Measurements from ENCODE around the gene UPF1.

Gene UPF1

DNA sequence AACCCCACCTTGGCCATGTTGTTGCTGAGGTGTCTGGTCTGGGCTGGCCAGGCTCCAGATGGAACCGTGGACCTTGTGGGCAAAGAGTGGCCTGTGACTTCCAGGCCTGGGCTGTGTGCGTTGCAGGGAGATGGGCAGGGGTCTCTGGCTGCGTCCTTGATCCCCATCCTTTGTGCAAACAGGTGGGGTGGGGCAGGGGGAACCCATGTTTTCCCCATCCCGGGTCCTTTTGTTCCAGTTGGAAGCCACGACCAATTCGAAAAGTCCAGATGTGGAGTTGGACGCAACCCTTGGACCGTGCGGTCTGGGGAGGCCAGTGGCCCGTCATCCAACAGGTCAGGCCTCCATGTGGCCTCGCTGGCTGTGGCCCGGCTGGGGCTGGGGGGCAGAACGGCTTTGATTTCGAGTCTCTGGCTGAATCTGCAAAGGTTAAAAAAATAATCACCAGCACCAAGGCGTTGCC lies 27.6 kb upstream of the UPF1 start (continued):
- TF ChIP-seq, protein P1, sequence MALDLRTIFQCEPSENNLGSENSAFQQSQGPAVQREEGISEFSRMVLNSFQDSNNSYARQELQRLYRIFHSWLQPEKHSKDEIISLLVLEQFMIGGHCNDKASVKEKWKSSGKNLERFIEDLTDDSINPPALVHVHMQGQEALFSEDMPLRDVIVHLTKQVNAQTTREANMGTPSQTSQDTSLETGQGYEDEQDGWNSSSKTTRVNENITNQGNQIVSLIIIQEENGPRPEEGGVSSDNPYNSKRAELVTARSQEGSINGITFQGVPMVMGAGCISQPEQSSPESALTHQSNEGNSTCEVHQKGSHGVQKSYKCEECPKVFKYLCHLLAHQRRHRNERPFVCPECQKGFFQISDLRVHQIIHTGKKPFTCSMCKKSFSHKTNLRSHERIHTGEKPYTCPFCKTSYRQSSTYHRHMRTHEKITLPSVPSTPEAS (tag by site-specific recombination; IDR thresholded peaks at IDR 0.05): no peak
- TF ChIP-seq, protein P2, sequence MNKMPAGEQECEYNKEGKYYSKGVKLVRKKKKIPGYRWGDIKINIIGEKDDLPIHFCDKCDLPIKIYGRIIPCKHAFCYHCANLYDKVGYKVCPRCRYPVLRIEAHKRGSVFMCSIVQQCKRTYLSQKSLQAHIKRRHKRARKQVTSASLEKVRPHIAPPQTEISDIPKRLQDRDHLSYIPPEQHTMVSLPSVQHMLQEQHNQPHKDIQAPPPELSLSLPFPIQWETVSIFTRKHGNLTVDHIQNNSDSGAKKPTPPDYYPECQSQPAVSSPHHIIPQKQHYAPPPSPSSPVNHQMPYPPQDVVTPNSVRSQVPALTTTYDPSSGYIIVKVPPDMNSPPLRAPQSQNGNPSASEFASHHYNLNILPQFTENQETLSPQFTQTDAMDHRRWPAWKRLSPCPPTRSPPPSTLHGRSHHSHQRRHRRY (tag by site-specific recombination; IDR thresholded peaks at IDR 0.05): no peak
- TF ChIP-seq ZNF561 (tag by site-specific recombination; IDR thresholded peaks at IDR 0.05; ENCODE audit: borderline replicate concordance): no peak
- TF ChIP-seq ZFHX2 (tag by site-specific recombination; conservative IDR thresholded peaks at IDR 0.05): no peak
- no peak for TF ChIP-seq TCF7L2 (IDR thresholded peaks at IDR 0.05; ENCODE audit: borderline replicate concordance, low read depth, low read length)
- no peak for TF ChIP-seq ZNF600 (tag by site-specific recombination; IDR thresholded peaks at IDR 0.05)
- no peak for TF ChIP-seq ZNF837 (tag by site-specific recombination; IDR thresholded peaks at IDR 0.05)
- TF ChIP-seq ZNF362 (tag by site-specific recombination; IDR thresholded peaks at IDR 0.05): no peak
- TF ChIP-seq ZNF610 (tag by site-specific recombination; IDR thresholded peaks at IDR 0.05; ENCODE audit: borderline replicate concordance): no peak
- no peak for TF ChIP-seq SP3 (tag by site-specific recombination; IDR thresholded peaks at IDR 0.05)
- TF ChIP-seq ZNF747 (tag by site-specific recombination; IDR thresholded peaks at IDR 0.05): no peak
- TF ChIP-seq REPIN1 (tag by site-specific recombination; IDR thresholded peaks at IDR 0.05; ENCODE audit: low read depth): no peak
- TF ChIP-seq ZNF510 (tag by site-specific recombination; IDR thresholded peaks at IDR 0.05; ENCODE audit: insufficient replicate concordance): no peak
- TF ChIP-seq, protein P3, sequence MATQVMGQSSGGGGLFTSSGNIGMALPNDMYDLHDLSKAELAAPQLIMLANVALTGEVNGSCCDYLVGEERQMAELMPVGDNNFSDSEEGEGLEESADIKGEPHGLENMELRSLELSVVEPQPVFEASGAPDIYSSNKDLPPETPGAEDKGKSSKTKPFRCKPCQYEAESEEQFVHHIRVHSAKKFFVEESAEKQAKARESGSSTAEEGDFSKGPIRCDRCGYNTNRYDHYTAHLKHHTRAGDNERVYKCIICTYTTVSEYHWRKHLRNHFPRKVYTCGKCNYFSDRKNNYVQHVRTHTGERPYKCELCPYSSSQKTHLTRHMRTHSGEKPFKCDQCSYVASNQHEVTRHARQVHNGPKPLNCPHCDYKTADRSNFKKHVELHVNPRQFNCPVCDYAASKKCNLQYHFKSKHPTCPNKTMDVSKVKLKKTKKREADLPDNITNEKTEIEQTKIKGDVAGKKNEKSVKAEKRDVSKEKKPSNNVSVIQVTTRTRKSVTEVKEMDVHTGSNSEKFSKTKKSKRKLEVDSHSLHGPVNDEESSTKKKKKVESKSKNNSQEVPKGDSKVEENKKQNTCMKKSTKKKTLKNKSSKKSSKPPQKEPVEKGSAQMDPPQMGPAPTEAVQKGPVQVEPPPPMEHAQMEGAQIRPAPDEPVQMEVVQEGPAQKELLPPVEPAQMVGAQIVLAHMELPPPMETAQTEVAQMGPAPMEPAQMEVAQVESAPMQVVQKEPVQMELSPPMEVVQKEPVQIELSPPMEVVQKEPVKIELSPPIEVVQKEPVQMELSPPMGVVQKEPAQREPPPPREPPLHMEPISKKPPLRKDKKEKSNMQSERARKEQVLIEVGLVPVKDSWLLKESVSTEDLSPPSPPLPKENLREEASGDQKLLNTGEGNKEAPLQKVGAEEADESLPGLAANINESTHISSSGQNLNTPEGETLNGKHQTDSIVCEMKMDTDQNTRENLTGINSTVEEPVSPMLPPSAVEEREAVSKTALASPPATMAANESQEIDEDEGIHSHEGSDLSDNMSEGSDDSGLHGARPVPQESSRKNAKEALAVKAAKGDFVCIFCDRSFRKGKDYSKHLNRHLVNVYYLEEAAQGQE (tag by site-specific recombination; IDR thresholded peaks at IDR 0.05): no peak

DNA sequence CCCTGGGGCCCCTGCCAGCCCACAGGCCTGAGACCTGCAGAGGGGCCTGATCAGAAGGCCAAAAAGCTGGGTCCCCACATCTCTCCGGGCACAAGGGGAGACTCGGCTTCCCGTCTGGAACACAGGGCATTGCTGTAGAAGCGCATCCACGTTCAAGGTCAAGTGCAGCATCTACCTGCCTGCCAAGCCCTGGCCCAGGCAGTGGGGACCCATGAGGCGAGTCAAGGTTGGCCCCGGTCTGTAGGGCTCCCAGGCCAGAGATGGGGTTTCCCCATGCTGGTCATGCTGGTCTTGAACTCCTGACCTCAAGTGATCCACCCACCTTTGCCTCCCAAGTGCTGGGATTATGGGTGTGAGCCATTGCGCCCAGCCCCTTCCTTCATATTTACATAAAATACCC lies 27.1 kb upstream of the UPF1 start:
- Histone ChIP-seq H3K9me3 (ENCODE audit: control insufficient read depth, insufficient read depth, low read depth, low read length) (no peaks in the 10 kb centered on the region), H3K36me3 (ENCODE audit: control insufficient read depth in 2 of 2, insufficient read depth in 1 of 2, low read length in 2 of 2) (no peaks in the 10 kb centered on the region), H3K27ac (ENCODE audit: extremely low read depth, low read depth, low read length) (no peak overlapping the region), H3K4me1 (ENCODE audit: control insufficient read depth, insufficient read depth, low read length) (no peaks in the 10 kb centered on the region), H3K4me3 (ENCODE audit: low read depth, low read length) (no peak overlapping the region)
- ChIA-PET POLR2A (no interaction called here), CTCF (no interaction called here)
- TF ChIP-seq ZNF843 (tag by site-specific recombination; IDR thresholded peaks at IDR 0.05): no peak
- TF ChIP-seq, protein P4, sequence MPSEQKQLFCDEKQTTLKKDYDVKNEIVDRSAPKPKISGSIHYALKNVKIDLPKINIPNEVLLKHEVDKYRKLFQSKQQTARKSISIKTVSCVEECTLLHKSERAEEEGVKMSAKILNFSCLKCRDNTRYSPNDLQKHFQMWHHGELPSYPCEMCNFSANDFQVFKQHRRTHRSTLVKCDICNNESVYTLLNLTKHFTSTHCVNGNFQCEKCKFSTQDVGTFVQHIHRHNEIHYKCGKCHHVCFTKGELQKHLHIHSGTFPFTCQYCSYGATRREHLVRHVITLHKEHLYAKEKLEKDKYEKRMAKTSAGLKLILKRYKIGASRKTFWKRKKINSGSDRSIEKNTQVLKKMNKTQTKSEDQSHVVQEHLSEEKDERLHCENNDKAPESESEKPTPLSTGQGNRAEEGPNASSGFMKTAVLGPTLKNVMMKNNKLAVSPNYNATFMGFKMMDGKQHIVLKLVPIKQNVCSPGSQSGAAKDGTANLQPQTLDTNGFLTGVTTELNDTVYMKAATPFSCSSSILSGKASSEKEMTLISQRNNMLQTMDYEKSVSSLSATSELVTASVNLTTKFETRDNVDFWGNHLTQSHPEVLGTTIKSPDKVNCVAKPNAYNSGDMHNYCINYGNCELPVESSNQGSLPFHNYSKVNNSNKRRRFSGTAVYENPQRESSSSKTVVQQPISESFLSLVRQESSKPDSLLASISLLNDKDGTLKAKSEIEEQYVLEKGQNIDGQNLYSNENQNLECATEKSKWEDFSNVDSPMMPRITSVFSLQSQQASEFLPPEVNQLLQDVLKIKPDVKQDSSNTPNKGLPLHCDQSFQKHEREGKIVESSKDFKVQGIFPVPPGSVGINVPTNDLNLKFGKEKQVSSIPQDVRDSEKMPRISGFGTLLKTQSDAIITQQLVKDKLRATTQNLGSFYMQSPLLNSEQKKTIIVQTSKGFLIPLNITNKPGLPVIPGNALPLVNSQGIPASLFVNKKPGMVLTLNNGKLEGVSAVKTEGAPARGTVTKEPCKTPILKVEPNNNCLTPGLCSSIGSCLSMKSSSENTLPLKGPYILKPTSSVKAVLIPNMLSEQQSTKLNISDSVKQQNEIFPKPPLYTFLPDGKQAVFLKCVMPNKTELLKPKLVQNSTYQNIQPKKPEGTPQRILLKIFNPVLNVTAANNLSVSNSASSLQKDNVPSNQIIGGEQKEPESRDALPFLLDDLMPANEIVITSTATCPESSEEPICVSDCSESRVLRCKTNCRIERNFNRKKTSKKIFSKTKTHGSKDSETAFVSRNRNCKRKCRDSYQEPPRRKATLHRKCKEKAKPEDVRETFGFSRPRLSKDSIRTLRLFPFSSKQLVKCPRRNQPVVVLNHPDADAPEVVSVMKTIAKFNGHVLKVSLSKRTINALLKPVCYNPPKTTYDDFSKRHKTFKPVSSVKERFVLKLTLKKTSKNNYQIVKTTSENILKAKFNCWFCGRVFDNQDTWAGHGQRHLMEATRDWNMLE (tag by site-specific recombination; conservative IDR thresholded peaks at IDR 0.05; ENCODE audit: low read depth): no peak
- TF ChIP-seq ZFP41 (tag by site-specific recombination; IDR thresholded peaks at IDR 0.05; ENCODE audit: borderline replicate concordance): no peak
- TF ChIP-seq, protein P5, sequence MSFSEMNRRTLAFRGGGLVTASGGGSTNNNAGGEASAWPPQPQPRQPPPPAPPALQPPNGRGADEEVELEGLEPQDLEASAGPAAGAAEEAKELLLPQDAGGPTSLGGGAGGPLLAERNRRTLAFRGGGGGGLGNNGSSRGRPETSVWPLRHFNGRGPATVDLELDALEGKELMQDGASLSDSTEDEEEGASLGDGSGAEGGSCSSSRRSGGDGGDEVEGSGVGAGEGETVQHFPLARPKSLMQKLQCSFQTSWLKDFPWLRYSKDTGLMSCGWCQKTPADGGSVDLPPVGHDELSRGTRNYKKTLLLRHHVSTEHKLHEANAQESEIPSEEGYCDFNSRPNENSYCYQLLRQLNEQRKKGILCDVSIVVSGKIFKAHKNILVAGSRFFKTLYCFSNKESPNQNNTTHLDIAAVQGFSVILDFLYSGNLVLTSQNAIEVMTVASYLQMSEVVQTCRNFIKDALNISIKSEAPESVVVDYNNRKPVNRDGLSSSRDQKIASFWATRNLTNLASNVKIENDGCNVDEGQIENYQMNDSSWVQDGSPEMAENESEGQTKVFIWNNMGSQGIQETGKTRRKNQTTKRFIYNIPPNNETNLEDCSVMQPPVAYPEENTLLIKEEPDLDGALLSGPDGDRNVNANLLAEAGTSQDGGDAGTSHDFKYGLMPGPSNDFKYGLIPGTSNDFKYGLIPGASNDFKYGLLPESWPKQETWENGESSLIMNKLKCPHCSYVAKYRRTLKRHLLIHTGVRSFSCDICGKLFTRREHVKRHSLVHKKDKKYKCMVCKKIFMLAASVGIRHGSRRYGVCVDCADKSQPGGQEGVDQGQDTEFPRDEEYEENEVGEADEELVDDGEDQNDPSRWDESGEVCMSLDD (tag by site-specific recombination; IDR thresholded peaks at IDR 0.05): no peak
- no peak for TF ChIP-seq ZNF211 (tag by site-specific recombination; IDR thresholded peaks at IDR 0.05; ENCODE audit: low read depth)
- TF ChIP-seq, protein P6, sequence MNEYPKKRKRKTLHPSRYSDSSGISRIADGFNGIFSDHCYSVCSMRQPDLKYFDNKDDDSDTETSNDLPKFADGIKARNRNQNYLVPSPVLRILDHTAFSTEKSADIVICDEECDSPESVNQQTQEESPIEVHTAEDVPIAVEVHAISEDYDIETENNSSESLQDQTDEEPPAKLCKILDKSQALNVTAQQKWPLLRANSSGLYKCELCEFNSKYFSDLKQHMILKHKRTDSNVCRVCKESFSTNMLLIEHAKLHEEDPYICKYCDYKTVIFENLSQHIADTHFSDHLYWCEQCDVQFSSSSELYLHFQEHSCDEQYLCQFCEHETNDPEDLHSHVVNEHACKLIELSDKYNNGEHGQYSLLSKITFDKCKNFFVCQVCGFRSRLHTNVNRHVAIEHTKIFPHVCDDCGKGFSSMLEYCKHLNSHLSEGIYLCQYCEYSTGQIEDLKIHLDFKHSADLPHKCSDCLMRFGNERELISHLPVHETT (tag by site-specific recombination; IDR thresholded peaks at IDR 0.05): no peak
- TF ChIP-seq ZNF629 (tag by site-specific recombination; IDR thresholded peaks at IDR 0.05): no peak

Measured in HEK293 (cell line).